Thoracic aorta (tissue), 2 donors: Measurements from ENCODE around the gene NCKAP5. TPM values are rescaled to one million over a fixed set of nuclear protein-coding genes. Genes with fewer than 3 reads are reported as not detected.

Source experiments
- ATAC-seq: fragments of 150-250 bp; one replicate; pipeline ENCODE4 v1.8.0; 2017; ENCODE audit warnings: low read depth; ENCODE audit not compliant: insufficient number of reproducible peaks, low FRiP score
- DNase-seq: peaks from one replicate; pipeline ENCODE4 v3.0.0-alpha.2; 2020; ENCODE audit warnings: low spot score
- H3K27ac ChIP-seq, 2 donors: fragments of 200-600 bp; sonication (generic); 1 replicate in 1 of 2; 2 replicates in 1 of 2; pipeline ENCODE4 v1.5.1; 2016; ENCODE audit warnings: mild to moderate bottlenecking in 2 of 2, moderate library complexity in 2 of 2
- H3K27me3 ChIP-seq: fragments of 200-600 bp; sonication (generic); replicated peaks from 2 replicates; pipeline ENCODE4 v1.6.0; 2016; ENCODE audit warnings: mild to moderate bottlenecking; ENCODE audit not compliant: insufficient read depth
- H3K36me3 ChIP-seq: fragments of 200-600 bp; sonication (generic); one replicate; pipeline ENCODE4 v1.5.1; 2016
- H3K4me1 ChIP-seq, 2 donors: fragments of 200-600 bp; sonication (generic); 1 replicate in 1 of 2; 2 replicates in 1 of 2; pipeline versions ENCODE4 v1.5.1 to v1.6.0; 2016; ENCODE audit warnings: low read depth in 2 of 2, mild to moderate bottlenecking in 1 of 2; ENCODE audit not compliant: control insufficient read depth in 1 of 2
- H3K4me3 ChIP-seq: fragments of 200-600 bp; sonication (generic); 2 replicates; pipeline ENCODE4 v1.5.1; 2016; ENCODE audit warnings: mild to moderate bottlenecking
- H3K9me3 ChIP-seq: fragments of 200-600 bp; sonication (generic); 2 replicates; pipeline ENCODE4 v1.5.1; 2016
- total RNA-seq, 2 donors: library from RNA; depleted of rRNA; stranded (reverse); fragments of >200 nt; gene quantifications; one replicate each; pipeline versions ENCODE4 v1.1.0 to v1.2.3, GENCODE V29; 2016
- TF ChIP-seq, protein P1 (sequence below): fragments of 200-600 bp; sonication (generic); IDR thresholded peaks from one replicate; pipeline ENCODE4 v1.5.1; 2019; ENCODE audit warnings: antibody characterized with exemption

Gene NCKAP5
- total RNA-seq, 2 donors from 2014 or later, result 1.2 to 1.9 TPM

DNA sequence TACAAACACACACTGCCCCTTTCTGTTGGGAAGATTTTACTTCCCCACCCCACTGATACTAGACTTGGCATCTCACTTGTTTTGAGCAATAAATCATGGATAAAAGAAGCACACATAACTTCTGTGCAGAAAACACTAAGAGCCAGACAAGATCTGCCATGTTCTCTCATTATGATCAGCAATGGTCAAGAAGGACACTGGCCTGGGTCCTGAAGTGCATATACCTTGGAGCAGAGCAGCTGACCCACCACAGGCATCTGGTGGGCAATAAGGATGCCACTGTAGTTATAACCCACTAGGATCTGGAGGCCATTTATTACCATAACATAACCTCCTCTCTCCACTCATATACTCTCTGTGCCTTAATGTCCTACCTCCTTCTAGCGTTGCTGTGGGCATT, 338.3 kb downstream of the NCKAP5 start:
- Histone ChIP-seq H3K4me3 (no peak overlapping the region), H3K27me3 (no peaks in the 10 kb centered on the region), H3K9me3 (no peaks in the 10 kb centered on the region), H3K4me1 (no peaks in the 10 kb centered on the region), H3K27ac (no peak overlapping the region), H3K36me3 (no peaks in the 10 kb centered on the region)
- no peak for DNase-seq
- ATAC-seq, result no peak
- TF ChIP-seq, protein P1, sequence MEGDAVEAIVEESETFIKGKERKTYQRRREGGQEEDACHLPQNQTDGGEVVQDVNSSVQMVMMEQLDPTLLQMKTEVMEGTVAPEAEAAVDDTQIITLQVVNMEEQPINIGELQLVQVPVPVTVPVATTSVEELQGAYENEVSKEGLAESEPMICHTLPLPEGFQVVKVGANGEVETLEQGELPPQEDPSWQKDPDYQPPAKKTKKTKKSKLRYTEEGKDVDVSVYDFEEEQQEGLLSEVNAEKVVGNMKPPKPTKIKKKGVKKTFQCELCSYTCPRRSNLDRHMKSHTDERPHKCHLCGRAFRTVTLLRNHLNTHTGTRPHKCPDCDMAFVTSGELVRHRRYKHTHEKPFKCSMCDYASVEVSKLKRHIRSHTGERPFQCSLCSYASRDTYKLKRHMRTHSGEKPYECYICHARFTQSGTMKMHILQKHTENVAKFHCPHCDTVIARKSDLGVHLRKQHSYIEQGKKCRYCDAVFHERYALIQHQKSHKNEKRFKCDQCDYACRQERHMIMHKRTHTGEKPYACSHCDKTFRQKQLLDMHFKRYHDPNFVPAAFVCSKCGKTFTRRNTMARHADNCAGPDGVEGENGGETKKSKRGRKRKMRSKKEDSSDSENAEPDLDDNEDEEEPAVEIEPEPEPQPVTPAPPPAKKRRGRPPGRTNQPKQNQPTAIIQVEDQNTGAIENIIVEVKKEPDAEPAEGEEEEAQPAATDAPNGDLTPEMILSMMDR, result no peak

DNA sequence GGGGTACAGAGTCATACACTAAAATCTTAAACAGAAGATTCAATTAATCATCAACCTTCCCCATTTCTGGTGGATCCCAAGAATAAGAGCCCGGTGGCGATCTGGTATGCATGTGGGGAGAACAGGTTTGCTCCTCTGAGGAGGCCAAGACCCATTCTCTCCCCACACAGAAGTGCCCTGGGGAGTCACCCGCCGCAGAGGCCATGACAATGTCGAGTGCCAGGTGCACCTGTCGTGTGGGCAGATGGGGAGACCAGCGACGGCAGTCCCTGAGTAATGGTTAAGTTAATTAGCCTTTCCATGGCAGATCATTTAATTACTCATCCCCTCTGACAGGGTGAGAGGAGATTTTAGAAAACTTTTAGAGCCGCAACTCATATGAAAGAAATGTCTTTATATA, 345.0 kb downstream of the NCKAP5 start:
- no peak for DNase-seq
- Histone ChIP-seq H3K27ac (no peak overlapping the region), H3K4me1 (no peaks in the 10 kb centered on the region), H3K9me3 (no peaks in the 10 kb centered on the region), H3K27me3 (no peaks in the 10 kb centered on the region), H3K4me3 (no peak overlapping the region), H3K36me3 (no peaks in the 10 kb centered on the region)
- TF ChIP-seq, protein P1, result no peak
- no peak for ATAC-seq

DNA sequence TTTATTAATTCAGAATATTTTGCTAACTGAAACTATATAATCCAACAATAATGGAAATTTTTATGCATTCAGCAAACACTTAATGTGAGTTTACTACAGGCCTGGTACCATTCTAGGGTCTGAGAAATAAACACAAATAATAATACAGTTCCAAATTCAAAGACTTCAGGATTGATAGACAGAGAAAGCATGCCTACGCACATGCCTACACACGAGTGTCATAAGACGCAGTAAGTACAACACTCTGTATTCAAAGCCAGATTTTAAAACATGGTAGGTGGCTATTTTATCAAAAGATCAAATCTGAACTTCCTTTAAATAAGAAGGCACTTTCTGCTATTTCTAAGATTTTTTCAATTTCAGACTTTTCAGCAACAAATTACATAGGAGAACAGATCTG, 346.9 kb downstream of the NCKAP5 start:
- ATAC-seq (no peak), DNase-seq (no peak)
- no peaks in the 10 kb centered on the region for H3K36me3 ChIP-seq
- TF ChIP-seq, protein P1, result no peak
- H3K9me3 ChIP-seq, result no peaks in the 10 kb centered on the region
- H3K4me1 ChIP-seq, result no peaks in the 10 kb centered on the region
- H3K4me3 ChIP-seq, result no peak overlapping the region
- H3K27ac ChIP-seq, result no peak overlapping the region
- no peaks in the 10 kb centered on the region for H3K27me3 ChIP-seq

DNA sequence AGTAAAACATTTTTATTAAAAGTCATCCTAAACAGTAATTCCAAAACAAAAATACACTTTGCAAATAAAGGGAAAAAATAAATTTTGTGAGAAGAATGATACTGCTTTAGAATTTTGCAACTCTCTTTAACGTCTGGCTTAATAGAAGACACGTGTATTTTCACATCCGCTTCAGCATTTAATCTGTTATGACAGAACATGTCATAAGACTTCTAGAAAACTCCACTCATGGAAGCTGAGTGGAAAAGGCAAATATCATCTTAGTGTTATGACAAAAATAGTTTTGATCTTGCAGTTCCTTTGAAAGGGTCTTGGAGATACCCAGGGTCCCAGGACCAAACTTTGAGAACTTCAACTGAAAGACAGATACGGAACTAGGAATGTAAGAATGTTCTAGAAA, 350.1 kb downstream of the NCKAP5 start:
- H3K9me3 ChIP-seq, result no peaks in the 10 kb centered on the region
- TF ChIP-seq, protein P1, result no peak
- ATAC-seq, result no peak

DNA sequence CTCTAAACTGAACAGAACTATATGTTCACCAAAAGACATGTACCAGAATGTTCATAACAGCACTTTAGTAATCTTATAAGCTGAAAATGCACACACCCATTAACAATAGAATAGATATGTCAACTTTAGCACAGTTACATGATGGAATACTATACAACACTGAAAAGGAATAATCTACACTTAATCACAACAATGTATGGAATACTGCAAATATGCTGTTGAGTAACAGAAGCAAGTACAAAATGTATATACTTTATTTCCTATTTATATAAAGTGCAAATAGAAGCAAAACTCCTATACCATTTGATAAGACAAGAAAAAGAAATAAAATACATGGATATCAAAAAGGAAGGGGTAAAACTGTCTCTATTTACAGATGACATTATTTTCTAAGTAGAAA, 352.8 kb downstream of the NCKAP5 start:
- H3K9me3 ChIP-seq, result no peaks in the 10 kb centered on the region
- H3K27me3 ChIP-seq, result no peaks in the 10 kb centered on the region
- H3K4me3 ChIP-seq, result no peak overlapping the region
- TF ChIP-seq, protein P1, result no peak
- ATAC-seq (no peak), DNase-seq (no peak)
- no peaks in the 10 kb centered on the region for H3K4me1 ChIP-seq
- H3K27ac ChIP-seq, result no peak overlapping the region
- H3K36me3 ChIP-seq, result no peaks in the 10 kb centered on the region

More for the DNA sequence above, 350.1 kb downstream of the NCKAP5 start:
- H3K4me1 ChIP-seq, result no peaks in the 10 kb centered on the region
- H3K4me3 ChIP-seq, result no peak overlapping the region
- H3K27me3 ChIP-seq, result no peaks in the 10 kb centered on the region
- no peak overlapping the region for H3K27ac ChIP-seq
- H3K36me3 ChIP-seq, result no peaks in the 10 kb centered on the region
- no peak for DNase-seq
